PFSK-1 (cell line): Measurements from ENCODE around the gene RBM8A.

ENCODE experiments used
- FOXP2 ChIP-seq: optimal IDR thresholded peaks from 2 replicates; pipeline ENCODE3; 2011; ENCODE audit warnings: borderline replicate concordance, control low read depth, inconsistent platforms; ENCODE audit not compliant: insufficient read depth; ENCODE audit errors: extremely low read length, extremely low read depth
- POLR2AphosphoS5 ChIP-seq: IDR thresholded peaks from 2 replicates; pipeline ENCODE4 v1.6.1; 2012; ENCODE audit warnings: low read depth, mild to moderate bottlenecking, control low read depth, low read length, moderate library complexity
- REST ChIP-seq, 2 experiments: IDR thresholded peaks; 2 replicates each; pipeline versions ENCODE4 v1.6.1 to v1.8.0; 2011 to 2012; ENCODE audit warnings: low read depth in 2 of 2, low read length in 2 of 2, control low read depth in 1 of 2, inconsistent platforms in 1 of 2, mild to moderate bottlenecking in 1 of 2, moderate library complexity in 1 of 2; ENCODE audit not compliant: insufficient read depth in 1 of 2
- SIN3A ChIP-seq: IDR thresholded peaks from 2 replicates; pipeline ENCODE4 v1.6.1; 2012; ENCODE audit warnings: mild to moderate bottlenecking, low read length, moderate library complexity, borderline replicate concordance; ENCODE audit not compliant: insufficient read depth
- TAF1 ChIP-seq: IDR thresholded peaks from 2 replicates; pipeline ENCODE4 v1.6.1; 2012; ENCODE audit warnings: low read length, control low read depth, borderline replicate concordance; ENCODE audit not compliant: insufficient read depth

The RBM8A gene

GRCh38 chr1:145963265-145964019 lies 36.2 kb upstream of the RBM8A start:
- TF ChIP-seq TAF1 = no peak
- no peak for TF ChIP-seq SIN3A
- no peak for TF ChIP-seq FOXP2
- no peak for TF ChIP-seq REST (IDR thresholded peaks at IDR 0.05; ENCODE audit: insufficient read depth in 1 of 2, low read depth in 2 of 2, low read length in 2 of 2)
- TF ChIP-seq POLR2AphosphoS5 = no peak

- TF ChIP-seq SIN3A = no peak
- no peak for TF ChIP-seq REST (IDR thresholded peaks at IDR 0.05; ENCODE audit: insufficient read depth in 1 of 2, low read depth in 2 of 2, low read length in 2 of 2)
- no peak for TF ChIP-seq TAF1
- no peak for TF ChIP-seq POLR2AphosphoS5
- TF ChIP-seq FOXP2 = no peak
Measured at GRCh38 chr1:145962157-145963102, 35.1 kb upstream of the RBM8A start.

- no peak for TF ChIP-seq SIN3A
- TF ChIP-seq FOXP2 = no peak
- no peak for TF ChIP-seq REST (IDR thresholded peaks at IDR 0.05; ENCODE audit: insufficient read depth in 1 of 2, low read depth in 2 of 2, low read length in 2 of 2)
- TF ChIP-seq TAF1 = no peak
- no peak for TF ChIP-seq POLR2AphosphoS5
Measured at GRCh38 chr1:145961425-145962156, 34.3 kb upstream of the RBM8A start.

GRCh38 chr1:145961109-145961424 lies 33.8 kb upstream of the RBM8A start:
- TF ChIP-seq SIN3A (no peak), TAF1 (no peak), POLR2AphosphoS5 (no peak)

- no peak for TF ChIP-seq TAF1
- no peak for TF ChIP-seq POLR2AphosphoS5
- no peak for TF ChIP-seq FOXP2
- TF ChIP-seq REST (IDR thresholded peaks at IDR 0.05; ENCODE audit: insufficient read depth in 1 of 2, low read depth in 2 of 2, low read length in 2 of 2) = no peak
Measured at GRCh38 chr1:145960468-145961108, 33.3 kb upstream of the RBM8A start.
